Head of caudate nucleus (tissue), 42 donors: Measurements from ENCODE around the gene AGAP2.

Experiments used
- DNase-seq, 42 donors: peaks; one replicate each; pipeline versions ENCODE4 v3.0.0 to v3.0.0-alpha.2; 2020 to 2021; ENCODE audit warnings: mixed read lengths in 7 of 42
- intact Hi-C: fragments of 100-400 bp; cut with DNase I; formaldehyde crosslinking; loops from one replicate; pipeline ENCODE4 v1.15.0; 2022

AGAP2 gene

DNA sequence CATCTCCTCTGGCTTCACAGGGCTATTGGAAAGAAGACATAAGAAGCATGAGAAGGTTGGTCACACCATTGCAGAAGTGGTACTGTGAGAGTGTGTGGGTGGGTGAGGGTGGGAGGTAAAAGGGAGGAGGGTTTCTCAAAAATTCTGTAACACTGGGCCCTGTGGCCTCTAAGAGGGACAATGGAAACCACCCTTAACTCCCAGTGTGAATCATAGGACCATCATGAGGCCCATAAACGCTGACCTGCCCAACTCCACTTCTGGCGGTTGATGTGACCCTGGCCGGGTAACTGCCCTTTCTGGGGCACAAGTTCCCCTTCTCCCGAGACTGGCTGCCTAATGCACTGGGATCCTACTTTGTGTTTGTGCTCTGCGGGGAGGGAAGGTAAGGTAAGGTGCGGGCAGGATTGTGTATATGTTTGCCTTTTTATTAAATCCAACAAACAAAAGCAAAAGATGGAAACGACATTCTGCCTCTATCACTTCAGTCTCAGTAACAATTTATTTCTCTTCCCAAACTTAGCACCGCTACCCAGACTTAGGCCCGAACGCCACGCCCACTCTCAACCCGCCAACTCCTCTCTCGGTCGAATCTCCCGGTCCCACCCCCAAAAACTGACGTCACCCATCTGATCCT lies 32.8 kb upstream of the AGAP2 start:
- peak; percentile 64 to 96 (median 86) for DNase-seq
- intact Hi-C loops = no loop called here

DNA sequence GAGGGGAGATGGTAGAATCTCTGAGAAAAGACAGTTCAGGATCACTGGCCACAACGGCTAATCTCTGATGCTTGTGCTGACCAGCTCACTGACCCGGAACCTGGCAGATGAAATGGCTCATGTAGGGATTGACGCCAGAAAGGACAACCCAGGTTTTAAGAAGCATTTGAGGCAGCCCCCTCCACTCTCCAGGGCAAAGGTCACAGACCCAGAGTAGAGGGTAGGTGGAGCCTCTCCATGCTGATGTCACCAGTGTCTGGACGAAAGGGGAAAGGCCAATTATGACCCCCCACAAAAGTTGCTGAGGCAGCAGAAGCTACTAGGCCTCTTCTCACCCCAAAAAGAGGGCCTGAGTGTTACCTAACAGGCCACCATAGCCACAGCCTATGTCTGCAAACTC lies 32.2 kb upstream of the AGAP2 start:
- DNase-seq = no peak
- intact Hi-C loops = no loop called here

DNA sequence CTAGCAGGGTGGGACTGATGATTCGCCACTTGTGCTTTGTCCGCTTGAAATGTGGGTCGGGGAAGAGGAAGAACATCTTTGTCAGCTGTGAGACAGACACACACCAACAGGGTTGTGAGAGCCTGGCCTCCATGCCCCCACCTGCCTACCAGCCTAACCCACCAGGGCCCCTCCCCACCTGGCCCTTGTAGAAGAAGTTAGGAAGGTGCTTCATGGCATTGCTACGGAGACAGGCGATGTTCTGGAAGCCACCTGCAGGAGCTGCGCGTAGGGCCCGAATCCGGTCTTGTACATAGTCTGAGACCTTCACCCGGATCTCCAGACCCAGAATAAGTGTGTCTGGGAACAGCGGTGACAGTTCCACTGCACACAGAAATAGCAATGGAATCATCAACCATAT lies 31.1 kb upstream of the AGAP2 start:
- intact Hi-C loops = no loop called here
- DNase-seq = no peak

DNA sequence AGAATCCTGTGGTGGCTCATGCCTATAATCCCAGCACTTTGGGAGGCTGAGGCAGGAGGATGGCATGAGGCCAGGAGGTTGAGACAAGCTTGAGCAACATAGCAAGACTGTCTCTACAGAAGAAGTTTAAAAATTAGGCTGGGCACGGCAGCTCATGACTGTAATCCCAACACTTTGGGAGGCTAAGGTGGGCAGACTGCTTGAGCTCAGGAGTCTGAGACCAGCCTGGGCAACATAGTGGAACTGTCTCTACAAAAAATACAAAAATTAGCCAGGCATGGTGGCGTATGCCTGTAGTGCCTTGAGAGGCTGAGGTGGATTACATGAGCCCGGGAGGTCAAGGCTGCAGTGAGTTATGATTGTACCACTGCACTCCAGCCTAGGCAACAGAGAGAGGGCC lies 29.3 kb upstream of the AGAP2 start:
- intact Hi-C loops = no loop called here
- DNase-seq = no peak

DNA sequence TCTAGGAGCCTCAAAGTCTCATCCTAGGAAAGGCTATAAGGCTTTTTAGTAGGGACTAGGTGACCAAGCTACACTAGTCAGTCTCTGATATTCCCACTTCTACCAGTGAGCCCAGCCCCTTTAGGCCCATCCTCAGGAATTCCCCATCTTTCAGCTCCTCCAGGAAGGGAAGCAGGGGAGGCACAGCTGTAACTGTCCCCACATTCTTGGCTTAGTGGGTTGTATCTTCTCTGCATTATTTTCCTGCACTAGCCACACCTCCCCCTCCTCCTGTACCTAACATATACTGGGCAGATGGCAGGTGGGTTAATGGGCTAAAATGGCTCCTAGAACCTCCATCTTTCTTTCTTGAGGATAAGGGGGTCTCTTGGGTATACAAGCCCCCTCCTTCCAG lies 28.8 kb upstream of the AGAP2 start:
- no peak for DNase-seq
- intact Hi-C loops = no loop called here

DNA sequence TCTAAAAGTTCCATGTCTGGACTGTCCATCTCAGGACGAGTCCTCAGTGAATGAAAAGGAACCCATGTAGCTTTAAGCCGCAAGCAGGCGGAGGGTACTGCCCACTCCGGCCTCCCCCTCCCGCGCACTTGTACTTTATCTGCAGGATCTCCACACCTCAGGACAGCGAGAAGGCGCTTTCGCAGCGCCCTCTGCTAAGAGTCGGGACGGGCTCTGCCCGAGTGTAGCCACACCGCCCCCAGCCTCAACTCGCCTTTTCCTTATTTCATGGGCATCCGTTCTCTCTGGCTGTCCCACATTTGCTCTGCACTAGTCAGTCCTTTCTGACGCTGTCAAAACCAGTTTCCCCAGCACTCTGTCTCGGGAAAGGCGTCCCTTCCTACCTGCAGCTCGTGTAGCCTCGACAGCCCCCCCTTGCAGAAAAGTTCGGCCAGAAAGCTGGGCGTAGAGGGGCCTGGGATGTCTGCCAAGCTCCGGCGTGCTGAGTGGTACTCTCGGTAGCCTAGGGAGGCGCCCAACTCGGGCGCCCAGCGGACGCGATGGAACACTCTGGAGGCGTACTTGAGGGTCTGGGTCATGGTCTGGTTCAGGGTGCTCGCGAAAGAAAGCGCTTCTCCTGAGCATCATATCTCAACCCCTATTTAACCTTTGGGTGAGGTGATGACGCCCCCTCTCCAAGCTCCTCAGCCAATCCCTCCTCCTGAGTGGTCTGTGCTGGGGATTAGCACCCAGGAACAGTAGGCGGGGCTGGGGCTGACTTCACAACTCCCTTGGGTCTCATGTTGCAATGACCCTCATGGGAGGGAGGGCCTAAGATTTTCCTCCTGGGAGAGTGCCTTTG lies 28.1 kb upstream of the AGAP2 start, which contains the start of gene CYP27B1:
TSS of gene CYP27B1 (minus strand) at position 615 of the 841 bp plus-strand sequence. CDS start at position 578, 37 bp downstream.
- intact Hi-C loops = no loop called here
- no peak for DNase-seq

DNA sequence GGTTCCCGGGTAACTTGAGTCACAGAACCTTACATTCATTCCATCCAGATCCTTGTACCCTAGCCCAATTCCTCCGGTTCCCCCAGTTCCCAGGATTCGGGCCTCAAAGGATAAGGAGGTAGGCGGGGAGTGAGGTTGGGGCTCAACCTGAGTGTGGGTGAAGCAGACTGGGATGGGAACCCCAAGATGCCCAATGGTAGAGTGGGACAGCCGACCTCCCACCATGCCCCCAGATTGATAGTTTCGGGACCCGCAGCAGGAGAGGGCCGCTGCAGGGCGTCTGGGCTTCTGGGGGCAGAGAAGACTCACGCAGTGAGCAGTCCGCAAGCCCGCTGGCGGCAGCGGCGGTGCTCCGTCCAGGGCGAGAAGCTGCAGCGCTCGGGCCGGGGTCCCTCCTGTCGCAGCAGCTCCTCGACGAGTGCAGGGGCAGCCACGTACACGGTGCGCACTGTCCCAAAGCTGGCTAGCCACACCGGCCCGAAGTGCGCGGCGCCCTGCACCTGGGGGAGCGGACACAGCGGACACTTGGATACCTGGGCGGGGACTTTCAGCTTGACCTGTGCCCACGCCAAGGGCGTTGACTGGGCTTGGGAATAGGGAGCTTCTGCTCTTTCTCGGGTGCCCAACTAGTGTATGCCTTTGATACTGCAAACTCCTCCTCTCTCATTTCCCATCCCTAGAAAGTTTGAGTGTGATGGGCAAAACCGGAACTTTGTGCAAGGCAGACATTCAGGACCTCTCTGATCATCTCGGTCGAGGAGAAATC lies 27.3 kb upstream of the AGAP2 start:
- intact Hi-C loops = no loop called here
- no peak for DNase-seq

DNA sequence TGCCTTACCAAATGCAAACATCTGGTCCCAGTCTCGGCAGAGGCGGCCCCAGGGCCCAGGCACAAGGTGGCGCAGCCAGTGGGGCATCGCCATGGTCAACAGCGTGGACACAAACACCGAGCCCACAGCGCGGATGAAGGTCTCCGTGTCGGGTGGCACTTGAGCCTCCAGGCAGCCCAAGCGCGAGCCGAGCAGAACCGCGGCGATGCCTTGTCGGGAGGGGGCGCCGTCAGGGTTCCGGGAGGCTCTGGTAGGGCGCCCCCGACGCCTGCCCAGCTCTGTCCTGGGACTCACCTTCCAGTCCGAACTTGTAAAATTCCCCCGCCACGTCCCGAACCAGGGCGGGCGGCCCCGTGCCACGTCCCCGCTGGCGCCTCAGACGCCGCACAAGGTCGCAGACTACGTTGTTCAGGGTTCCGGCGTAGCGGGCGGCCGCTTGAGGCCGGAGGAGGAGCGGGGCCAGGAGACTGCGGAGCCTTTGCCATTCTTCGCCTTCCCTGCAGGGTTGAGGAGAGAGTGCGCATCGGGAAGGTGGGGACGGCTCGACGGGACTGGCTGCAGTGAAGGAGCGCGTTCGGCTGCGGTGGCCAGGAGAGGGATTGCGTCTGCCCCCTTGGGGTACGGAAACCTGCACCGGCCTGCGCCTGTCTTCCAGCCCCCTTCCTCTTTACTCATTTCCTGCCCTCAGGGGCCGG lies 26.6 kb upstream of the AGAP2 start:
- intact Hi-C loops = no loop called here
- peak in 1 of 42 donors; percentile 31 for DNase-seq

DNA sequence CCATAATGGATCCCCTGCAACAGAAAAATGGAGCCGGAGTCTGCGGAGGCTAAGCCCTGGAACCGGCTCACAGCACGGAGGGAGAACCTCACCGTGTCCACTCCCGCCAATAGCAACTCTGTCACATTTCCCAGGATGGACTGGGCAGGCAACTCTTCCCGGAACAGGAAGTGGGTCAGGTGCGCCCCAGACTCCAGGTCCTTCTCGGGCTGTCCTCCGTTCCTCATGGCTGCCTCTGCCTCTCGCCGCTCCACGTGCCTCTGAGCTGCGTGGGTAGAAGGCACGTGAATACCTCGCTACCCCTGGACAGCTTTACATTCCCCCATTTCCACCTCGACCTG lies 26.1 kb upstream of the AGAP2 start:
- intact Hi-C loops = no loop called here
- DNase-seq = no peak

DNA sequence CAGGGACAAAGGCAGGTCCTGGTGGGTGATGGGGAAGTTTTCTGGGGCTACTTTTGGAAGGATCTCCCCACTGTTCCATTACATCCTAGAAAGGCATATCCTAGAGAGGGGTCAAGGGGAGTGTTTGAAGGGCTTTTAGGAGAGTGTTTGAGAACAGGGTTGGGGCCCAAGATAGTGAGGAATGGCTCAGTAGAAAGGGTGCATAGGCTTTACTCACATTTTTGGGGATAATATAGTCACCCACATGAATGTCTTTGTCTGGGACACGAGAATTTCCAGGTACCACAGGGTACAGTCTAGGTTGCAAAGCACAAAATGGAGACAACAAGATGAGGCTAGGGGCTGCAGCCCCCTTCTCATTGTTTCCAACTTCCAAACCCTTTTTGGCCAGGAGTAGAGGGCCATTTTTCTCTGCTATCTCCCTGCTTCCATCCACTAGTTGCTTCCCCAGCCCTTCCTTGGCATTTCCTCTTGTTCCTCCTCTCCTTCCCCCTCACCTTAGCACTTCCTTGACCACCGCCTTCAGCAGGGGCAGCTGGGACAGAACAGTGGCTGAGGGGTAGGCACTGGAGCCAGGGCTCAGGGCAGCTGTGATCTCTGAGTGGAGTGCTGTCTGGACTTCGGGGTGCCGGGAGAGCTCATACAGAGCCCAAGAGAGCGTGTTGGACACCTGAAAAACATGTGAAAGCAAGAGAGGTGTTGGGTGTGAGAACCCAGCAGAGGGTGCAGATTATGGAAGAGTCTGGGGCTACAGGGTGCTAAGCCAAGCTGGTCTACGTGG lies 25.5 kb upstream of the AGAP2 start:
- intact Hi-C loops = no loop called here
- no peak for DNase-seq

DNA sequence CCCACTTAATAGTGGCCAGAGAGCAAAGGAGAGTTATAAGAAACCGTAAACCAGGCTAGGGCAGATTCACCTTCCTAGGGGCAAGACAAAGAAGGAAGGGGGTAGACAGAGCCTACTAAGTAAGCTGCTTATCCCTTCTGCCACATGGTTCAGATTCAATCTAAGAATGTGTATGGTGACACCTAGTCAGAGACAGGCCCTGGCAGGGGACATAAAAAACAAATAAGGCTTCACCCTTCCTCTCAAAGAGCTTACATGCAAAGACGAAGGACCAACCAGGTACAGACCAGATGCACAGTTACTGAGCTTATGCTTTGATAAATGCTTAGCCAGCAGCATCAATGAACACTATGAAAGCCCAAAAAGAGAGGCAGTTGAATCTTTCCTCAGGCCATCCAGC lies 23.9 kb upstream of the AGAP2 start:
- intact Hi-C loops = no loop called here

DNA sequence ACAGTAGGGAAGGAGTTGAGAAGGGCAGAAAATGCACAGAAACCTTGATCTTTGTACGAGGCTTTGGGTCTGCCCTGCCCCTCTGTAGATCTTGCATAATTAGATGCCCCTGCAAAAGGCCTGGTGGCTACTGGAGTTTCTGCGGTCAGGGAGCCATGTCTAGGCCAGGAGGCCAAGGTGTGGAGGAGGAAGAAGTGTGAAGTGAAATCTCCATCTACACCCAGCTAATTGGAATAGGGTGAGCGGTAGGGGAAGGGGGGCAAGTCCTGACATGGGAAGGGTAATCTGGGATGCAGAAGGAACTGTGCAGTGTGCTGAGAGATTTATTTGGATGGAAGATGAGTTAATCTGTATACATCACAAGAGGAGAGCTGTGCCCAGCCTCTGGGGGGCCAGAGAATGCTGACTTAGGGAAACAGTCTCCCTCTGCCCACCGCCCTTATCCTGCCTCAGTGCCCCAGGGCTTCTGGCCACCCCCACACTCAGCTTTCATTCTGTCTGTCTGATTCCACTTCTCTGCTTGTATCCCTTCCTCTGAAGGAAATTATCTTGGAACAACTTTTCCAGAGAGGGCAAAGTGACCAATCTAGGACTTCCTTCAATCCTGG lies 23.0 kb upstream of the AGAP2 start:
- no peak for DNase-seq
- intact Hi-C loops = no loop called here

More for the DNA sequence above, 23.9 kb upstream of the AGAP2 start:
- no peak for DNase-seq

DNA sequence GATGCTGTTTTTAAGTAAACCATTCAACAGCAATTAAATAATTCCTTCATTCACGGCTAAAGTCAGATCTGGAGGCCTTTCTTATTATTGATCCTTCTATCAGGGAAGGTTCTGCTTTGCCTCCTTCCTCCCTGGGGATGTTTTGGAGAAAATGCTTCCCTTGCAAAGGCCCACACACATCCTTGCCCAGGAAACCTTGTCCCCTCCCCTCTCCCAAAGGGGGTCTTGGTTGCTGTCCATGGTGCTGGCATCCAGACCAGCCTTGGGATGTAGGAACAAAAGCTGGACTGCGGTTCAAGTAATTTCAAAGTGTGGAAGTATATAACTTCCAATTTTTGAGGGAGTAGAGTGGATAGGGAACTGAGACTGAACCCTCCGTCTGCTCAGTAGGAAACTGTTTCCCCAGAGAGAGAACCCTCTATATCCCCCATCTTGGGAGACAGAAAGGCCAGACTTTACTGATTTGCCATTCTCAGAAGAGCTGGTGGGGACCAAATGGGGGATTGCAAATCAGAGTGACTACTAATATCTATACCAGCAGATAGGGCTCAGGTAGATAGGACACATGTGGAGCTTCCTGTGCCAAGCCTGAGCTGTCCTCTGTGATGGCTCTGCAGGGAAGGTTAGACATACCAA lies 21.9 kb upstream of the AGAP2 start:
- DNase-seq = no peak
- intact Hi-C loops = no loop called here

DNA sequence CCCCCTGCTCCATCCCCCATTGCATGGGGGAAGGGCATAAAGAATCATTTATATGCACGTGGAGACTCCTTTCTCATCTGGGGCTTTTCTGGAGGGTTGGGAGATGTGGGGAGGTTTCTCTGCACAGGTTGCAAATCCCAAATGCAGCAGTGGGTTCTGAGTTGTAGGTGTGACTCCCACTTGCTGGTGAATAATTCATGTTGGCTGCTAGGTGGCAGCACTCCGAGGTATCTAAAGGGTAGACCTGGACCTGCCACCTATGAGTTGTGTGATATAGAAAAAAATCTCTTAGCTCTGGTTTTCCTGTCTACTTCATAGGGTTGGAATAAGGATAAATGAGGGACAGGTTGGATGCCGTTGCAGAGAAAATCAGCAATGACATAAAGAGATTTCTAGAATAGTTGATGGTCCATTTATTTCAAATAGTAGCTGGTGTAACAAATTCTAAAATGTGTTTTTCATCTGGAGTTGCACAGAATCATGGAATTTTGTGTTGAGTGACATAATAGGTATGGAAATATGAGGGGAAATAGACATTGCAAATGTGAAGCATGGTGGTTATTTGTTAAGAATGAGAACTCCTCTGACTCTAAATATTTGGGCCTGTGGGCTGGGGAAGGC lies 20.9 kb upstream of the AGAP2 start:
- intact Hi-C loops = no loop called here
- peak in 17 of 42 donors; percentile 32 to 87 (median 57) for DNase-seq

DNA sequence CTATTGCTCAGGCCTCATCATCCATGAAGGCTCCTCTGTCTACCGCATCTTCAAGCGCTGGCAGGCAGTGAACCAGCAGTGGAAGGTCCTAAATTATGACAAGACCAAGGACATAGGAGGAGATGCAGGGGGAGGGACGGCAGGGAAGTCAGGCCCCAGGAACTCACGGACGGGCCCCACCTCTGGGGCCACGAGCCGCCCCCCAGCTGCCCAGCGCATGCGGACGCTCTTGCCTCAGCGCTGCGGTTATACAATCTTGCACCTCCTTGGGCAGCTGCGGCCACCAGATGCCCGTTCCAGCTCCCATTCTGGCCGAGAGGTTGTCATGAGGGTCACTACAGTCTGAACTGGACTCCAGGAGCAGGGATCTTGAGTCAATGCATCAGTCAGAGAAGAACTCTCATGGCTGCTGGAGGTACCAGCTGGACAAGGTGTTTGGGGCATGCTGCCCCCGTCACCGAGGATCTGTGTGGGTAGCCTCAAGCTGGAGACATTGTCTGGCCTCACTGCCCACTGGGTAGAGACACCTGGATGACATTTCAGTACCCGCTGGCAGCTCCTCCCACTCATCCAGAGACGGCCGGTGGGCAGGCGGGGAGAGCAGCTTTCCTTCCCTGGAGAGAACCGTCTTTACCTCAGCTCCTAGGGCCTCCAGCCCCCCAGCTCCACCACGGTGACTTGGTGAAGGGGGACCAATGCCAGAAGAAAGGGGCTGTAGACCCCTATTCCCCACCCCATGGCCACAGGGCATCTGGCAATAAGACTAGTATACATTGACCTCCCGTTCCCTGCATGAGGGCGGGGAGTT lies 20.2 kb upstream of the AGAP2 start:
- intact Hi-C loops = no loop called here
- DNase-seq = no peak

DNA sequence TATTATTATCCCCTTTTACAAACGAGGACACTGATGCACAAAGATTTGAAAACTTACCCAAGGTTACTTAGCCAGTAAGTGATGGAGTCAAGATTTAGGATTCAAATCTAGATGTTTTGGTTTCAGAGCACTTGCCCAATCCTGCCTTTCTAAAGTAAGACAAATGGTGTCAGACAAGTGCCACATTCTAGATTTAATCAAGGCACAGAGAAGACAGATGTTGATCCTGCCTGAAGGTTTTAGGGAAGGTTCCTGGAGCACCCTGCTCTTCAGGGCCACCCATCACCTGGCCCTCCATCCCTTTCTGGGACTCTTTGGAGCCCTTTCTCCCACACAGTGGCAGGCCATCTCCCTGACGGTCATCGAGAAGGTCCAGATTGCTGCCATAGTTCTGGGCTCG lies 19.2 kb upstream of the AGAP2 start:
- intact Hi-C loops = no loop called here
- DNase-seq = no peak
